GM10248 (cell line): ENCODE data around the gene MMS22L.

Source experiments
- CTCF ChIA-PET: fragments of 300-600 bp; sonication (Branson Sonifier 250); formaldehyde crosslinking; extraction: SDS; loops from one replicate; lab custom pipeline; 2021; ENCODE audit warnings: antibody characterized with exemption; lab: Yijun Ruan, JAX
- POLR2A ChIA-PET: fragments of 350-650 bp; sonication (Branson Sonifier 250); formaldehyde crosslinking; extraction: SDS; loops from one replicate; lab custom pipeline; 2020; ENCODE audit warnings: antibody characterized with exemption; lab: Yijun Ruan, JAX
- DNase-seq: peaks from one replicate; pipeline ENCODE4 v3.0.0; 2012; ENCODE audit errors: extremely low spot score
- CTCF ChIP-seq: IDR thresholded peaks from 2 replicates; pipeline ENCODE4 v1.5.1; 2012; ENCODE audit warnings: mild to moderate bottlenecking, low read depth; ENCODE audit errors: extremely low read depth, missing control alignments, control extremely low read depth

The MMS22L gene

GRCh38 chr6:97269821-97270220, 13.2 kb downstream of the MMS22L start:
- no peak for DNase-seq
- CTCF ChIA-PET: interaction anchor here (1.5 kb wide), 1 partner anchor 84 kb away, joined by 3 read pairs; no protein-coding TSS in a partner anchor
- no peak for TF ChIP-seq CTCF
- POLR2A ChIA-PET: no interaction called here

GRCh38 chr6:97262676-97263075, 20.3 kb downstream of the MMS22L start:
- no peak for TF ChIP-seq CTCF
- no peak for DNase-seq
- POLR2A ChIA-PET: no interaction called here

GRCh38 chr6:97246842-97247241, 36.2 kb downstream of the MMS22L start:
- POLR2A ChIA-PET: interaction anchor here (0.7 kb wide), 1 partner anchor 193 kb away, joined by 4 read pairs; no protein-coding TSS in a partner anchor
- CTCF ChIA-PET: no interaction called here

More at GRCh38 chr6:97262676-97263075, 20.3 kb downstream of the MMS22L start:
- CTCF ChIA-PET: no interaction called here

GRCh38 chr6:97240222-97240621, 42.8 kb downstream of the MMS22L start:
- POLR2A ChIA-PET: no interaction called here
- CTCF ChIA-PET: no interaction called here
- TF ChIP-seq CTCF: no peak
- DNase-seq: no peak

More at GRCh38 chr6:97246842-97247241, 36.2 kb downstream of the MMS22L start:
- no peak for TF ChIP-seq CTCF
- DNase-seq: no peak

DNA sequence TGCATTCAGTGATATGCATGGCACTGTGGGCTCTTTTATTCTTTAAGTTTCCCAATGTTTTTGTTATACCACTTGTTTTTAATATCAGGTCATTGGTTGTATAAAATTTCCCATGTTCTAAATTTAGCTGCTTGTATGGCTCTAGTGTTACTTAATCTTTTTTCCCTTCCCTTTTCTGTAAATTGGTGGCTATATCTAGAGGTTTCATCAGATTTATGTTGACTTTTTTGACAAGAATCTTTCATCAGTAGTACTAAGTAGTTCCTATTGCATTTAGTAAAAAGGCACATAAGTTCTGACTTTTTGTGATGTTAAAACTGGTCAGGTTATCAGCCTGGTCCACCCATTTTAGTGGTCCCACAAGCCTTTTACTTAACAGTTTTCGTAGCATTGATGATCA, 51.1 kb downstream of the MMS22L start:
- ChIA-PET CTCF (interaction anchor here (1.2 to 1.5 kb wide), 2 partner anchors 17 to 40 kb away, joined by 3 to 4 read pairs; no protein-coding TSS in a partner anchor), POLR2A (no interaction called here)
- no peak for TF ChIP-seq CTCF
- DNase-seq: no peak

DNA sequence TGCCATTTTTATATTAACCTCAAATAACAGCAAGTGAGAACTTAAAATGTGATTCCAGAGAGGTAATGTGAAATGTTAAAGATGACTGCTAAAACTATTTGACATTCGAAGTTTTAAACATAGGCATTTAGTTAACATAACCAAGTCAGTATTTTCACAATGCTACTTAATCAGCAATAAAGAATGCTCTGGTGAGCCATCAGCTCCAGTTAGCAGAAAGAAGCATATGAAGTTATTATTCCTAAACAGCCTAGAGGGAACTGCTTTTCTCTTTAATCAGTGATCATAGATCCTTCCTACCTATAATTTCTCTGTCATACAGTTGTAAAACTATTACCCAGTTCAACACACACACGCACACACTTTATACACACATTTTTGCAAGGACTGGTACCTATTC, 60.1 kb downstream of the MMS22L start:
- TF ChIP-seq CTCF: no peak
- CTCF ChIA-PET: interaction anchor here (0.8 to 1.0 kb wide), 3 partner anchors 8 to 36 kb away, joined by 3 to 4 read pairs (median 3); no protein-coding TSS in a partner anchor
- POLR2A ChIA-PET: no interaction called here
- no peak for DNase-seq
